Measurements from ENCODE around the gene FARSA. TPM values are rescaled to one million over a fixed set of nuclear protein-coding genes. Genes with fewer than 3 reads are reported as not detected.

The FARSA gene
- total and polyA plus RNA-seq, 2 of the 13 experiments (the other 11 are each of a cell fraction or from before 2014, with no cell fraction given), result 25.9 to 72.0 TPM

- 0 out of 2 replicates have a peak, but pooled peaks have one; percentile 29 for TF ChIP-seq HBP1 (CRISPR knock-in tag; IDR thresholded peaks at IDR 0.05; ENCODE audit: low read depth)
- peak; percentile 52; the same call in 1 of the 2 replicates for TF ChIP-seq ARID4A (CRISPR knock-in tag; IDR thresholded peaks at IDR 0.05; ENCODE audit: borderline replicate concordance)
- TF ChIP-seq ZNF564 (CRISPR knock-in tag; IDR thresholded peaks at IDR 0.05), result no peak
- TF ChIP-seq FOSL2 (CRISPR knock-in tag; IDR thresholded peaks at IDR 0.05), result 0 out of 2 replicates have a peak, but pooled peaks have one; percentile 31
- peak; percentile 82; the same call in 1 of the 2 replicates for TF ChIP-seq ZMYM2 (CRISPR knock-in tag; IDR thresholded peaks at IDR 0.05)
- TF ChIP-seq, protein P1, sequence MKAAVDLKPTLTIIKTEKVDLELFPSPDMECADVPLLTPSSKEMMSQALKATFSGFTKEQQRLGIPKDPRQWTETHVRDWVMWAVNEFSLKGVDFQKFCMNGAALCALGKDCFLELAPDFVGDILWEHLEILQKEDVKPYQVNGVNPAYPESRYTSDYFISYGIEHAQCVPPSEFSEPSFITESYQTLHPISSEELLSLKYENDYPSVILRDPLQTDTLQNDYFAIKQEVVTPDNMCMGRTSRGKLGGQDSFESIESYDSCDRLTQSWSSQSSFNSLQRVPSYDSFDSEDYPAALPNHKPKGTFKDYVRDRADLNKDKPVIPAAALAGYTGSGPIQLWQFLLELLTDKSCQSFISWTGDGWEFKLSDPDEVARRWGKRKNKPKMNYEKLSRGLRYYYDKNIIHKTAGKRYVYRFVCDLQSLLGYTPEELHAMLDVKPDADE (CRISPR knock-in tag; IDR thresholded peaks at IDR 0.05), result no peak
- TF ChIP-seq POGZ (CRISPR knock-in tag; IDR thresholded peaks at IDR 0.05), result no peak
- TF ChIP-seq U2AF1 (optimal IDR thresholded peaks at IDR 0.05; ENCODE audit: low read depth, low read length), result no peak
- TF ChIP-seq ZFY (CRISPR knock-in tag; IDR thresholded peaks at IDR 0.05), result peak; percentile 45; the same call in 1 of the 2 replicates
- TF ChIP-seq RFX3 (CRISPR knock-in tag; IDR thresholded peaks at IDR 0.05), result no peak
- TF ChIP-seq ZNF761 (CRISPR knock-in tag; conservative IDR thresholded peaks at IDR 0.05), result no peak
- TF ChIP-seq MAFF (IDR thresholded peaks at IDR 0.05; ENCODE audit: low read depth, low read length), result no peak
- TF ChIP-seq CREB3 (CRISPR knock-in tag; IDR thresholded peaks at IDR 0.05), result no peak
- TF ChIP-seq HNRNPL (IDR thresholded peaks at IDR 0.05; ENCODE audit: low read depth, low read length), result 0 out of 2 replicates have a peak, but pooled peaks have one; percentile 23
- no peak for TF ChIP-seq ZNF784 (CRISPR knock-in tag; IDR thresholded peaks at IDR 0.05; ENCODE audit: borderline replicate concordance)
- peak; percentile 31; the same call in 1 of the 2 replicates for TF ChIP-seq ZNF563 (CRISPR knock-in tag; IDR thresholded peaks at IDR 0.05)
- no peak for TF ChIP-seq SP1 (IDR thresholded peaks at IDR 0.05)
- TF ChIP-seq SP1 (CRISPR knock-in tag; IDR thresholded peaks at IDR 0.05), result peak; percentile 31; the same call in 1 of the 2 replicates
- TF ChIP-seq CAMTA2 (CRISPR knock-in tag; IDR thresholded peaks at IDR 0.05; ENCODE audit: borderline replicate concordance), result no peak
Observed at GRCh38 chr19:12965017-12965811, 31.7 kb upstream of the FARSA start (continued).

Data from HepG2 (cell line).